Adrenal gland (tissue), 12 donors: Measurements from ENCODE around the gene PGAM5. TPM values are rescaled to one million over a fixed set of nuclear protein-coding genes. Genes with fewer than 3 reads are reported as not detected.
A peak's percentile ranks its signal among the peaks of the same experiment; 100 is the strongest.

Experiments used
- DNase-seq, 7 donors: peaks; one replicate each; pipeline ENCODE4 v3.0.0-alpha.2; 2019 to 2020
- H3K27ac ChIP-seq, 5 donors: fragments of 200-600 bp; sonication (generic) in 4 of 5; 1 replicate in 3 of 5; 2 replicates in 2 of 5; pipeline versions ENCODE4 v1.5.1 to v1.8.0; 2016 to 2020; ENCODE audit warnings: mild to moderate bottlenecking in 1 of 5
- H3K27me3 ChIP-seq: fragments of 200-600 bp; 2 replicates; pipeline ENCODE4 v1.8.0; 2021
- H3K36me3 ChIP-seq, 2 donors: fragments of 200-600 bp; replicated peaks in 1 of 2; 1 replicate in 1 of 2; 2 replicates in 1 of 2; pipeline versions ENCODE4 v1.5.1 to v1.8.0; 2018 to 2022
- H3K4me1 ChIP-seq, 2 donors: fragments of 200-600 bp; replicated peaks in 1 of 2; 1 replicate in 1 of 2; 2 replicates in 1 of 2; pipeline versions ENCODE4 v1.5.1 to v1.8.0; 2018 to 2021
- H3K4me3 ChIP-seq, 4 donors: fragments of 200-600 bp; sonication (generic) in 3 of 4; one replicate each; pipeline ENCODE4 v1.5.1; 2016 to 2018
- H3K9me3 ChIP-seq, 3 donors: fragments of 200-600 bp; sonication (generic) in 1 of 3; replicated peaks in 1 of 3; 1 replicate in 2 of 3; 2 replicates in 1 of 3; pipeline versions ENCODE4 v1.5.1 to v1.8.0; 2016 to 2021
- CTCF ChIP-seq, 6 experiments: fragments of 450-650 bp in 4 of 6; fragments of 200-600 bp in 2 of 6; sonication (generic) in 1 of 6; IDR thresholded peaks; 1 replicate in 5 of 6; 2 replicates in 1 of 6; pipeline versions ENCODE4 v1.5.1 to v1.8.0; 2016 to 2021; ENCODE audit warnings: antibody characterized with exemption in 6 of 6, mild to moderate bottlenecking in 2 of 6, moderate library complexity in 1 of 6
- POLR2A ChIP-seq, 2 donors: fragments of 450-650 bp; IDR thresholded peaks; one replicate each; pipeline ENCODE4 v1.6.1; 2017; ENCODE audit warnings: antibody characterized with exemption in 2 of 2, mild to moderate bottlenecking in 2 of 2, moderate library complexity in 1 of 2
- whole genome bisulfite sequencing, 4 donors: extraction: QIAGEN DNeasy Blood & Tissue Kit in 2 of 4; methylation state at CpG; one replicate each; pipeline versions ENCODE4 v1.1.5 to v1.1.7; 2013 to 2017; 5-methylcytosine and 5-hydroxymethylcytosine counted together
- intact Hi-C, 2 donors: fragments of 100-400 bp; cut with DNase I; formaldehyde crosslinking; loops; one replicate each; pipeline versions ENCODE4 v1.14.1 to v1.15.0; 2022 to 2023
- polyA plus RNA-seq, 3 donors: library from polyadenylated mRNA; stranded (reverse); fragments of 200-250 nt in 2 of 3; fragments of 350-450 nt in 1 of 3; fragmentation: Illumina TruSeq in 1 of 3; extraction: RNeasy Lipid Tissue Mini Kit (QIAGEN cat#74804) in 1 of 3; gene quantifications; one replicate each; pipeline ENCODE4 v1.2.3, GENCODE V29; 2013 to 2014
- total RNA-seq, 9 donors: library from RNA; depleted of rRNA in 4 of 9; stranded (reverse); fragments of >200 nt in 4 of 9; fragments of 120-200 nt in 1 of 9; fragmentation: NEBNext Ultra II Directional in 1 of 9; extraction: Animal tissue kit (Norgen Biotek cat#: 25700) in 1 of 9; gene quantifications; one replicate each; pipeline versions ENCODE4 v1.1.0 to v1.2.4, GENCODE V29; 2013 to 2023
- donor health status: healthy with polysubstance abuse.
- donor health status: Bipolar disorder and iron deficiency.
- donor health status: DM: yes; HTN: yes; CAD: no.
- donor health status: DM: no; HTN: no; CAD: no.
- donor health status: DM: no; HTN: no; CAD: no.
- donor health status: DM: yes; HTN: yes; CAD: no.

Gene PGAM5
- total and polyA plus RNA-seq, 12 donors = 12.7 to 53.6 (median 33.2) TPM

GRCh38 chr12:132728502-132728901, 17.9 kb downstream of the PGAM5 start:
- H3K27ac ChIP-seq = peak overlapping the region in 1 of 5 donors; percentile 16
- peaks cover 5 to 12% of the 10 kb centered on the region in 2 donors for H3K4me1 ChIP-seq
- WGBS, 4 donors = 81 to 94% (median 87%) methylated on average over 3 to 7 of the region's 7 CpGs
- no peak for DNase-seq
- H3K4me3 ChIP-seq = no peak overlapping the region
- H3K27me3 ChIP-seq = no peaks in the 10 kb centered on the region
- intact Hi-C loops = no loop called here
- H3K9me3 ChIP-seq = no peaks in the 10 kb centered on the region
- H3K36me3 ChIP-seq = peaks cover 0 to 77% of the 10 kb centered on the region in 2 donors
- no peak for TF ChIP-seq CTCF (IDR thresholded peaks at IDR 0.05)
- no peak for TF ChIP-seq POLR2A (IDR thresholded peaks at IDR 0.05)

GRCh38 chr12:132729541-132730320, 19.1 kb downstream of the PGAM5 start:
- TF ChIP-seq CTCF (IDR thresholded peaks at IDR 0.05) = no peak
- TF ChIP-seq POLR2A (IDR thresholded peaks at IDR 0.05) = peak in 1 of 2 donors; percentile 6
- no peaks in the 10 kb centered on the region for H3K9me3 ChIP-seq
- H3K27me3 ChIP-seq = no peaks in the 10 kb centered on the region
- intact Hi-C loops = no loop called here
- peaks cover 0 to 77% of the 10 kb centered on the region in 2 donors for H3K36me3 ChIP-seq
- H3K27ac ChIP-seq = peak overlapping the region in 4 of 5 donors; percentile 17 to 84 (median 62)
- H3K4me1 ChIP-seq = peaks cover 5% of the 10 kb centered on the region in 2 donors
- H3K4me3 ChIP-seq = no peak overlapping the region
- DNase-seq = peak; percentile 67 to 86 (median 77)
- WGBS, 4 donors = 55 to 72% (median 59%) methylated on average over 24 of the region's 24 CpGs

- WGBS, 4 donors = 68 to 96% (median 85%) methylated on average over 8 to 11 of the region's 11 CpGs
- H3K9me3 ChIP-seq = no peaks in the 10 kb centered on the region
- intact Hi-C loops = no loop called here
- no peak for TF ChIP-seq CTCF (IDR thresholded peaks at IDR 0.05)
- no peak for TF ChIP-seq POLR2A (IDR thresholded peaks at IDR 0.05)
- no peak for DNase-seq
- H3K36me3 ChIP-seq = peaks cover 0 to 77% of the 10 kb centered on the region in 2 donors
- H3K4me3 ChIP-seq = no peak overlapping the region
- no peaks in the 10 kb centered on the region for H3K27me3 ChIP-seq
- H3K4me1 ChIP-seq = peaks cover 5% of the 10 kb centered on the region in 2 donors
- H3K27ac ChIP-seq = peak overlapping the region in 3 of 5 donors; percentile 42 to 84 (median 62)
These were observed 19.7 kb downstream of the PGAM5 start for GRCh38 chr12:132730353-132730752.

GRCh38 chr12:132731574-132731973, 20.9 kb downstream of the PGAM5 start:
- no peak overlapping the region for H3K4me3 ChIP-seq
- no peak overlapping the region for H3K27ac ChIP-seq
- H3K27me3 ChIP-seq = no peaks in the 10 kb centered on the region
- no peaks in the 10 kb centered on the region for H3K9me3 ChIP-seq
- intact Hi-C loops = no loop called here
- WGBS, 4 donors = 91 to 94% (median 93%) methylated on average over 17 of the region's 17 CpGs
- H3K36me3 ChIP-seq = peaks cover 0 to 77% of the 10 kb centered on the region in 2 donors
- DNase-seq = no peak
- peaks cover 5% of the 10 kb centered on the region in 2 donors for H3K4me1 ChIP-seq
- TF ChIP-seq POLR2A (IDR thresholded peaks at IDR 0.05) (no peak), CTCF (IDR thresholded peaks at IDR 0.05) (no peak)
